ENCODE measurements around the gene C12orf57.

The C12orf57 gene

GRCh38 chr12:6899427-6899826 lies 44.4 kb upstream of the C12orf57 start:
- Histone ChIP-seq H3K9ac (ENCODE audit: low read length) (no peak overlapping the region), H2AFZ (ENCODE audit: low read length) (no peak overlapping the region), H3F3A (ENCODE audit: insufficient read depth, low read length) (no peaks in the 10 kb centered on the region), H3K4me1 (ENCODE audit: insufficient read depth, low read length, severe bottlenecking) (peaks cover 16% of the 10 kb centered on the region), H3K9me3 (ENCODE audit: low read length) (no peaks in the 10 kb centered on the region), H3K4me3 (ENCODE audit: low read depth, low read length, poor library complexity, severe bottlenecking) (no peak overlapping the region), H3K27me3 (ENCODE audit: insufficient read depth, low read length) (no peaks in the 10 kb centered on the region), H3K4me2 (ENCODE audit: low read length) (no peak overlapping the region), H3K9me2 (ENCODE audit: low read depth, low read length) (no peaks in the 10 kb centered on the region), H3K27ac (ENCODE audit: low read depth, low read length, poor library complexity, severe bottlenecking) (no peak overlapping the region), H3K36me3 (ENCODE audit: insufficient read depth, low read length) (no peaks in the 10 kb centered on the region), H4K20me1 (ENCODE audit: insufficient read depth, low read length) (no peaks in the 10 kb centered on the region), H3K79me2 (ENCODE audit: insufficient read depth, low read length) (no peaks in the 10 kb centered on the region)
- no peak for TF ChIP-seq CTCF (IDR thresholded peaks at IDR 0.05; ENCODE audit: low read length)
- TF ChIP-seq EZH2 (IDR thresholded peaks at IDR 0.05; ENCODE audit: borderline replicate concordance, low read length): no peak

- peaks cover 18% of the 10 kb centered on the region for H3K4me1 ChIP-seq (ENCODE audit: insufficient read depth, low read length, severe bottlenecking)
- H4K20me1 ChIP-seq (ENCODE audit: insufficient read depth, low read length): no peaks in the 10 kb centered on the region
- no peaks in the 10 kb centered on the region for H3K27me3 ChIP-seq (ENCODE audit: insufficient read depth, low read length)
- H3K79me2 ChIP-seq (ENCODE audit: insufficient read depth, low read length): no peaks in the 10 kb centered on the region
- H3K9me2 ChIP-seq (ENCODE audit: low read depth, low read length): no peaks in the 10 kb centered on the region
- no peak overlapping the region for H2AFZ ChIP-seq (ENCODE audit: low read length)
- no peak overlapping the region for H3K27ac ChIP-seq (ENCODE audit: low read depth, low read length, poor library complexity, severe bottlenecking)
- H3K9ac ChIP-seq (ENCODE audit: low read length): no peak overlapping the region
- H3F3A ChIP-seq (ENCODE audit: insufficient read depth, low read length): no peaks in the 10 kb centered on the region
- H3K4me2 ChIP-seq (ENCODE audit: low read length): no peak overlapping the region
- H3K4me3 ChIP-seq (ENCODE audit: low read depth, low read length, poor library complexity, severe bottlenecking): no peak overlapping the region
- no peaks in the 10 kb centered on the region for H3K36me3 ChIP-seq (ENCODE audit: insufficient read depth, low read length)
- no peaks in the 10 kb centered on the region for H3K9me3 ChIP-seq (ENCODE audit: low read length)
- no peak for TF ChIP-seq EZH2 (IDR thresholded peaks at IDR 0.05; ENCODE audit: borderline replicate concordance, low read length)
- TF ChIP-seq CTCF (IDR thresholded peaks at IDR 0.05; ENCODE audit: low read length): no peak
These were observed 43.8 kb upstream of the C12orf57 start for GRCh38 chr12:6899837-6900519.

- H3K9me3 ChIP-seq (ENCODE audit: low read length): no peaks in the 10 kb centered on the region
- no peak overlapping the region for H3K4me2 ChIP-seq (ENCODE audit: low read length)
- no peaks in the 10 kb centered on the region for H3K9me2 ChIP-seq (ENCODE audit: low read depth, low read length)
- no peak overlapping the region for H3K9ac ChIP-seq (ENCODE audit: low read length)
- no peaks in the 10 kb centered on the region for H3K36me3 ChIP-seq (ENCODE audit: insufficient read depth, low read length)
- H3K27ac ChIP-seq (ENCODE audit: low read depth, low read length, poor library complexity, severe bottlenecking): no peak overlapping the region
- H2AFZ ChIP-seq (ENCODE audit: low read length): no peak overlapping the region
- no peaks in the 10 kb centered on the region for H3F3A ChIP-seq (ENCODE audit: insufficient read depth, low read length)
- no peak overlapping the region for H3K4me3 ChIP-seq (ENCODE audit: low read depth, low read length, poor library complexity, severe bottlenecking)
- peaks cover 24% of the 10 kb centered on the region for H3K4me1 ChIP-seq (ENCODE audit: insufficient read depth, low read length, severe bottlenecking)
- H3K27me3 ChIP-seq (ENCODE audit: insufficient read depth, low read length): no peaks in the 10 kb centered on the region
- H3K79me2 ChIP-seq (ENCODE audit: insufficient read depth, low read length): no peaks in the 10 kb centered on the region
- no peaks in the 10 kb centered on the region for H4K20me1 ChIP-seq (ENCODE audit: insufficient read depth, low read length)
- no peak for TF ChIP-seq EZH2 (IDR thresholded peaks at IDR 0.05; ENCODE audit: borderline replicate concordance, low read length)
- TF ChIP-seq CTCF (IDR thresholded peaks at IDR 0.05; ENCODE audit: low read length): no peak
These were observed 41.4 kb upstream of the C12orf57 start for GRCh38 chr12:6902448-6902847.
